WTC11 (cell line): ENCODE measurements around the gene RFTN1. TPM values are rescaled to one million over a fixed set of nuclear protein-coding genes. Genes with fewer than 3 reads are reported as not detected.

Source experiments
- EMX1 ChIP-seq: fragments of 250-450 bp; sonication (Bioruptor Pico); IDR thresholded peaks from 2 replicates; pipeline ENCODE4 v1.8.0; 2021; ENCODE audit warnings: mild to moderate bottlenecking
- FOXK1 ChIP-seq: sonication (generic); formaldehyde crosslinking; IDR thresholded peaks from 2 replicates; pipeline ENCODE4 v1.8.0; 2022; ENCODE audit warnings: mild to moderate bottlenecking, moderate library complexity, missing genetic modification reagents
- GTF2I ChIP-seq: fragments of 250-450 bp; sonication (Bioruptor Pico); conservative IDR thresholded peaks from 2 replicates; pipeline ENCODE4 v1.4.0; 2021; ENCODE audit warnings: mild to moderate bottlenecking
- SP1 ChIP-seq: sonication (generic); formaldehyde crosslinking; conservative IDR thresholded peaks from 2 replicates; pipeline ENCODE4 v1.8.1; 2022; ENCODE audit warnings: missing genetic modification reagents
- ZNF232 ChIP-seq: sonication (generic); formaldehyde crosslinking; IDR thresholded peaks from 2 replicates; pipeline ENCODE4 v1.8.0; 2022; ENCODE audit warnings: mild to moderate bottlenecking, missing genetic modification reagents
- ZNF396 ChIP-seq: fragments of 250-450 bp; sonication (Bioruptor Pico); IDR thresholded peaks from 2 replicates; pipeline ENCODE4 v1.8.0; 2021; ENCODE audit warnings: mild to moderate bottlenecking, moderate library complexity, borderline replicate concordance
- total RNA-seq: library from RNA; stranded (reverse); gene quantifications from 3 replicates; pipeline ENCODE4 v1.2.3, GENCODE V29; 2021
- TF ChIP-seq, protein P1 (sequence below): sonication (generic); formaldehyde crosslinking; IDR thresholded peaks from 2 replicates; pipeline ENCODE4 v1.8.0; 2022; ENCODE audit warnings: mild to moderate bottlenecking, missing genetic modification reagents
- TF ChIP-seq, protein P2 (sequence below): sonication (generic); formaldehyde crosslinking; IDR thresholded peaks from 2 replicates; pipeline ENCODE4 v1.8.0; 2023; ENCODE audit warnings: missing genetic modification reagents, mild to moderate bottlenecking, borderline replicate concordance

RFTN1 gene
- total RNA-seq, 1 experiment from 2014 or later = 3.8 TPM

DNA sequence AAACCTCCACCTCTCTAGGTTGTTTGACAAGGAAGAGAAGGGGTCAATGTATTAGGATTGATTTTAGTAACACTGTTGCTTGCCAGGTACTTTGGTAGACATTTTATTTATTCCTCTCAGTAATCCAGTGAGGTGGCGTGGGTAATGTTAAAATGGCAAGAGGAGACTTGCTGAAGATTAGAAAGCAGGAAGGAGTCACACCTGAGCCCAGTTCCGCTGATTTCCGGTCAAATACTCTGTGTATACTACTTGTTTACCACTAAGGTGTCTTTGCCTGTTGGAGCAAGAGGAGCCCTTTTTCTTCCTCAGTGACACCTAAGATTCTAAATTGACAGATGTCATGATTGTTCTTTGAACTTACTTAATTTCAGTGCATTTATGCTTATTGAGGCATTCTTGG is 246.8 kb downstream of the RFTN1 start (continued):
- TF ChIP-seq ZNF232 (no peak), SP1 (CRISPR knock-in tag) (no peak), EMX1 (CRISPR knock-in tag) (no peak), GTF2I (CRISPR knock-in tag) (no peak), FOXK1 (no peak), ZNF396 (CRISPR knock-in tag) (no peak)
- TF ChIP-seq, protein P1, sequence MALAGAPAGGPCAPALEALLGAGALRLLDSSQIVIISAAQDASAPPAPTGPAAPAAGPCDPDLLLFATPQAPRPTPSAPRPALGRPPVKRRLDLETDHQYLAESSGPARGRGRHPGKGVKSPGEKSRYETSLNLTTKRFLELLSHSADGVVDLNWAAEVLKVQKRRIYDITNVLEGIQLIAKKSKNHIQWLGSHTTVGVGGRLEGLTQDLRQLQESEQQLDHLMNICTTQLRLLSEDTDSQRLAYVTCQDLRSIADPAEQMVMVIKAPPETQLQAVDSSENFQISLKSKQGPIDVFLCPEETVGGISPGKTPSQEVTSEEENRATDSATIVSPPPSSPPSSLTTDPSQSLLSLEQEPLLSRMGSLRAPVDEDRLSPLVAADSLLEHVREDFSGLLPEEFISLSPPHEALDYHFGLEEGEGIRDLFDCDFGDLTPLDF (CRISPR knock-in tag) = no peak
- TF ChIP-seq, protein P2, sequence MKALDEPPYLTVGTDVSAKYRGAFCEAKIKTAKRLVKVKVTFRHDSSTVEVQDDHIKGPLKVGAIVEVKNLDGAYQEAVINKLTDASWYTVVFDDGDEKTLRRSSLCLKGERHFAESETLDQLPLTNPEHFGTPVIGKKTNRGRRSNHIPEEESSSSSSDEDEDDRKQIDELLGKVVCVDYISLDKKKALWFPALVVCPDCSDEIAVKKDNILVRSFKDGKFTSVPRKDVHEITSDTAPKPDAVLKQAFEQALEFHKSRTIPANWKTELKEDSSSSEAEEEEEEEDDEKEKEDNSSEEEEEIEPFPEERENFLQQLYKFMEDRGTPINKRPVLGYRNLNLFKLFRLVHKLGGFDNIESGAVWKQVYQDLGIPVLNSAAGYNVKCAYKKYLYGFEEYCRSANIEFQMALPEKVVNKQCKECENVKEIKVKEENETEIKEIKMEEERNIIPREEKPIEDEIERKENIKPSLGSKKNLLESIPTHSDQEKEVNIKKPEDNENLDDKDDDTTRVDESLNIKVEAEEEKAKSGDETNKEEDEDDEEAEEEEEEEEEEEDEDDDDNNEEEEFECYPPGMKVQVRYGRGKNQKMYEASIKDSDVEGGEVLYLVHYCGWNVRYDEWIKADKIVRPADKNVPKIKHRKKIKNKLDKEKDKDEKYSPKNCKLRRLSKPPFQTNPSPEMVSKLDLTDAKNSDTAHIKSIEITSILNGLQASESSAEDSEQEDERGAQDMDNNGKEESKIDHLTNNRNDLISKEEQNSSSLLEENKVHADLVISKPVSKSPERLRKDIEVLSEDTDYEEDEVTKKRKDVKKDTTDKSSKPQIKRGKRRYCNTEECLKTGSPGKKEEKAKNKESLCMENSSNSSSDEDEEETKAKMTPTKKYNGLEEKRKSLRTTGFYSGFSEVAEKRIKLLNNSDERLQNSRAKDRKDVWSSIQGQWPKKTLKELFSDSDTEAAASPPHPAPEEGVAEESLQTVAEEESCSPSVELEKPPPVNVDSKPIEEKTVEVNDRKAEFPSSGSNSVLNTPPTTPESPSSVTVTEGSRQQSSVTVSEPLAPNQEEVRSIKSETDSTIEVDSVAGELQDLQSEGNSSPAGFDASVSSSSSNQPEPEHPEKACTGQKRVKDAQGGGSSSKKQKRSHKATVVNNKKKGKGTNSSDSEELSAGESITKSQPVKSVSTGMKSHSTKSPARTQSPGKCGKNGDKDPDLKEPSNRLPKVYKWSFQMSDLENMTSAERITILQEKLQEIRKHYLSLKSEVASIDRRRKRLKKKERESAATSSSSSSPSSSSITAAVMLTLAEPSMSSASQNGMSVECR (CRISPR knock-in tag) = no peak

Other genes with a start within 250 kb of the RFTN1 start
- gene DPH3, start 248.8 kb downstream of the RFTN1 start, total RNA-seq = 26.5 to 27.8 TPM (median 26.6 TPM) in 3 replicates
- gene OXNAD1, start 248.5 kb downstream of the RFTN1 start, total RNA-seq = 20.1 to 21.7 TPM (median 21.4 TPM) in 3 replicates
- 3.3 to 4.3 TPM (median 3.9 TPM) in 3 replicates for gene DAZL, start 91.7 kb upstream of the RFTN1 start, total RNA-seq